Smooth muscle cell (in vitro differentiated cells): ENCODE results near the gene SUSD2. TPM values are rescaled to one million over a fixed set of nuclear protein-coding genes. Genes with fewer than 3 reads are reported as not detected.

Experiments
- DNase-seq: peaks from one replicate; lab custom pipeline; 2025; ENCODE audit not compliant: unreplicated experiment; lab: John Stamatoyannopoulos, UW
- H2AFZ ChIP-seq: fragments of 200-600 bp; sonication (generic); 2 replicates; pipeline ENCODE4 v1.6.0; 2016; ENCODE audit warnings: antibody characterized with exemption, low read depth, mild to moderate bottlenecking
- H3F3A ChIP-seq: fragments of 200-600 bp; sonication (generic); 2 replicates; pipeline ENCODE4 v1.6.0; 2017; ENCODE audit warnings: antibody characterized with exemption, low read depth
- H3K27ac ChIP-seq: fragments of 200-600 bp; sonication (generic); 2 replicates; pipeline ENCODE4 v1.5.1; 2016; ENCODE audit warnings: low read depth, mild to moderate bottlenecking
- H3K27me3 ChIP-seq: fragments of 200-600 bp; sonication (generic); 2 replicates; pipeline ENCODE4 v1.6.1; 2016; ENCODE audit warnings: low read depth, mild to moderate bottlenecking
- H3K36me3 ChIP-seq: fragments of 200-600 bp; sonication (generic); 2 replicates; pipeline ENCODE4 v1.5.1; 2016; ENCODE audit warnings: low read depth
- H3K4me1 ChIP-seq: fragments of 200-600 bp; sonication (generic); 2 replicates; pipeline ENCODE4 v1.5.1; 2016; ENCODE audit warnings: low read depth
- H3K4me2 ChIP-seq: fragments of 200-600 bp; sonication (generic); 2 replicates; pipeline ENCODE4 v1.6.0; 2016; ENCODE audit warnings: mild to moderate bottlenecking
- H3K4me3 ChIP-seq: fragments of 200-600 bp; sonication (generic); 2 replicates; pipeline ENCODE4 v1.5.1; 2016; ENCODE audit warnings: mild to moderate bottlenecking
- H3K79me2 ChIP-seq: fragments of 200-600 bp; sonication (generic); 2 replicates; pipeline ENCODE4 v1.6.0; 2016; ENCODE audit warnings: low read depth, mild to moderate bottlenecking
- H3K9ac ChIP-seq: fragments of 200-600 bp; sonication (generic); 2 replicates; pipeline ENCODE4 v1.6.0; 2016; ENCODE audit warnings: low read depth
- H3K9me3 ChIP-seq: fragments of 200-600 bp; sonication (generic); replicated peaks from 2 replicates; pipeline ENCODE4 v1.5.1; 2016; ENCODE audit warnings: low read depth
- H4K20me1 ChIP-seq: fragments of 200-600 bp; sonication (generic); 2 replicates; pipeline ENCODE4 v1.6.0; 2016; ENCODE audit warnings: low read depth
- WGBS: methylation state at CpG from one replicate; pipeline ENCODE4 v1.1.7; 2016; ENCODE audit warnings: low lambda C conversion rate; 5-methylcytosine and 5-hydroxymethylcytosine counted together
- polyA plus RNA-seq: library from polyadenylated mRNA; unstranded; fragments of >200 nt; fragmentation: Nextera tagmentation; extraction: Ambion mirVana; gene quantifications from 2 replicates; pipeline ENCODE4 v1.2.1, GENCODE V29; 2016
- total RNA-seq: library from RNA; depleted of rRNA; stranded (reverse); fragments of >200 nt; gene quantifications from 2 replicates; pipeline ENCODE4 v1.2.3, GENCODE V29; 2014
- TF ChIP-seq, protein P1 (sequence below): fragments of 200-600 bp; sonication (generic); IDR thresholded peaks from 2 replicates; pipeline ENCODE4 v1.5.1; 2017; ENCODE audit warnings: borderline replicate concordance, mild to moderate bottlenecking, antibody characterized with exemption; ENCODE audit not compliant: insufficient read depth, poor library complexity, severe bottlenecking

SUSD2 gene
- total and polyA plus RNA-seq, 2 experiments from 2014 or later, result 1.1 to 1.2 TPM

DNA sequence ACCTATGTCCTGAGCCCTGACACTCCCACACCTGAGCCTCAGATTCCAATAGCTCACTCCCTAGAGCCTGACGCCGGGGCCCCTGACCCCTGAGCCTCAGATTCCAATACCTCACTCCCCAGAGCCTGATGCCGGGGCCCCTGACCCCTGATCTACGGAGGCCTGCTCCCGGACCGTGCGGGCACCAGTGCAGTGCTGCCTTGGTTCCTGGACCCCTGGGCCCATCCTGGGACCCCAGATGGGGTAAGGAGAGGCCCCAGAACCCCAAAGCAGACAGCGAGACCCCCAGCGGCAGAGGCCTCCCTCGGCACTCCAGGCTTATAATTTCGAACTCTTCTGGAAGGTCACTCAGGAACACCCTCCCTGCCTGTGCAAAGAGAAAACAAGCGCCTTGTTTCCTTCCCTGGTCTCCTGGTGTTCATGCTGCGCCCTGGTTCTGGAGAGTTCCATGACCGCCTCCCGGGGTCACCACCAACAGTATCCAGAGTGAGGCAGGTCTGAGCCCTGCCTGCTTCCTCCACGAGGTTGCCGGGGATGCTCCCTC, 7.5 kb downstream of the SUSD2 start:
- Histone ChIP-seq H3K27ac (no peak overlapping the region), H3K4me2 (no peak overlapping the region), H3K79me2 (no peaks in the 10 kb centered on the region), H3F3A (no peaks in the 10 kb centered on the region), H3K9me3 (no peaks in the 10 kb centered on the region), H3K27me3 (no peaks in the 10 kb centered on the region), H3K9ac (no peak overlapping the region), H2AFZ (no peak overlapping the region), H4K20me1 (no peaks in the 10 kb centered on the region), H3K4me1 (no peaks in the 10 kb centered on the region), H3K36me3 (no peaks in the 10 kb centered on the region), H3K4me3 (no peak overlapping the region)
- TF ChIP-seq, protein P1, sequence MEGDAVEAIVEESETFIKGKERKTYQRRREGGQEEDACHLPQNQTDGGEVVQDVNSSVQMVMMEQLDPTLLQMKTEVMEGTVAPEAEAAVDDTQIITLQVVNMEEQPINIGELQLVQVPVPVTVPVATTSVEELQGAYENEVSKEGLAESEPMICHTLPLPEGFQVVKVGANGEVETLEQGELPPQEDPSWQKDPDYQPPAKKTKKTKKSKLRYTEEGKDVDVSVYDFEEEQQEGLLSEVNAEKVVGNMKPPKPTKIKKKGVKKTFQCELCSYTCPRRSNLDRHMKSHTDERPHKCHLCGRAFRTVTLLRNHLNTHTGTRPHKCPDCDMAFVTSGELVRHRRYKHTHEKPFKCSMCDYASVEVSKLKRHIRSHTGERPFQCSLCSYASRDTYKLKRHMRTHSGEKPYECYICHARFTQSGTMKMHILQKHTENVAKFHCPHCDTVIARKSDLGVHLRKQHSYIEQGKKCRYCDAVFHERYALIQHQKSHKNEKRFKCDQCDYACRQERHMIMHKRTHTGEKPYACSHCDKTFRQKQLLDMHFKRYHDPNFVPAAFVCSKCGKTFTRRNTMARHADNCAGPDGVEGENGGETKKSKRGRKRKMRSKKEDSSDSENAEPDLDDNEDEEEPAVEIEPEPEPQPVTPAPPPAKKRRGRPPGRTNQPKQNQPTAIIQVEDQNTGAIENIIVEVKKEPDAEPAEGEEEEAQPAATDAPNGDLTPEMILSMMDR, result no peak
- WGBS, result 92% methylated on average over 17 of the region's 17 CpGs
- no peak for DNase-seq

- Histone ChIP-seq H3K79me2 (no peaks in the 10 kb centered on the region), H3K4me1 (no peaks in the 10 kb centered on the region), H3K4me2 (no peak overlapping the region), H4K20me1 (no peaks in the 10 kb centered on the region), H3K36me3 (no peaks in the 10 kb centered on the region), H3F3A (no peaks in the 10 kb centered on the region), H3K27ac (no peak overlapping the region), H3K27me3 (no peaks in the 10 kb centered on the region), H3K4me3 (no peak overlapping the region), H3K9ac (no peak overlapping the region), H3K9me3 (no peaks in the 10 kb centered on the region), H2AFZ (no peak overlapping the region)
- peak; percentile 12 for DNase-seq
- WGBS, result 64% methylated on average over 23 of the region's 23 CpGs
- TF ChIP-seq, protein P1, result peak; percentile 77
Observed at GRCh38 chr22:24189249-24190158, 8.2 kb downstream of the SUSD2 start.

DNA sequence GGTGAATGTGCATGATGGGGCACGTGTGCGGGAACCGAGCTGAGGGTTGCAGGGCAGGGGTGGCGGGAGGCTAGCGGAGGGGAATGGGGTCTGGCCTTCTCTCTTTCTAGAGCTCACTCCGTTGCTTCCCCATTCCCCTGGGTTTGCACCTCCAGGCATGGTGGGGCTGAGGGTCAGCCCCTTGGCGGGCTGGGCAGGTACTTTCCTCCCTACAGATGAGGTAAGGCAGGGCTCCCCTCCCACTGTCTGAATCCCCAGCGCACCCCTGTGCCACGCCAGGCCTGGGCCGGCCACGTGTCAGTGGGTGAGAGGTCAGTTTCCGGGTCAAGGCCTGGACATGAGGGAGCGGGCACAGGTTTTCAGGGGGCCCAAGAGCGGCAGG, 8.9 kb downstream of the SUSD2 start:
- Histone ChIP-seq H3K4me1 (no peaks in the 10 kb centered on the region), H2AFZ (no peak overlapping the region), H3K9ac (no peak overlapping the region), H3K36me3 (no peaks in the 10 kb centered on the region), H3K4me2 (no peak overlapping the region), H3F3A (no peaks in the 10 kb centered on the region), H3K79me2 (no peaks in the 10 kb centered on the region), H3K27ac (no peak overlapping the region), H4K20me1 (no peaks in the 10 kb centered on the region), H3K9me3 (no peaks in the 10 kb centered on the region), H3K27me3 (no peaks in the 10 kb centered on the region), H3K4me3 (no peak overlapping the region)
- TF ChIP-seq, protein P1, result no peak
- DNase-seq, result no peak
- 89% methylated on average over 13 of the region's 14 CpGs for WGBS
